ENCODE results near the gene GRID2IP.

The GRID2IP gene

GRCh38 chr7:6497637-6497905 is 53.7 kb downstream of the GRID2IP start (continued):
- no peak for TF ChIP-seq PATZ1 (tag by site-specific recombination; IDR thresholded peaks at IDR 0.05)
- TF ChIP-seq INSM2 (tag by site-specific recombination; IDR thresholded peaks at IDR 0.05): no peak

DNA sequence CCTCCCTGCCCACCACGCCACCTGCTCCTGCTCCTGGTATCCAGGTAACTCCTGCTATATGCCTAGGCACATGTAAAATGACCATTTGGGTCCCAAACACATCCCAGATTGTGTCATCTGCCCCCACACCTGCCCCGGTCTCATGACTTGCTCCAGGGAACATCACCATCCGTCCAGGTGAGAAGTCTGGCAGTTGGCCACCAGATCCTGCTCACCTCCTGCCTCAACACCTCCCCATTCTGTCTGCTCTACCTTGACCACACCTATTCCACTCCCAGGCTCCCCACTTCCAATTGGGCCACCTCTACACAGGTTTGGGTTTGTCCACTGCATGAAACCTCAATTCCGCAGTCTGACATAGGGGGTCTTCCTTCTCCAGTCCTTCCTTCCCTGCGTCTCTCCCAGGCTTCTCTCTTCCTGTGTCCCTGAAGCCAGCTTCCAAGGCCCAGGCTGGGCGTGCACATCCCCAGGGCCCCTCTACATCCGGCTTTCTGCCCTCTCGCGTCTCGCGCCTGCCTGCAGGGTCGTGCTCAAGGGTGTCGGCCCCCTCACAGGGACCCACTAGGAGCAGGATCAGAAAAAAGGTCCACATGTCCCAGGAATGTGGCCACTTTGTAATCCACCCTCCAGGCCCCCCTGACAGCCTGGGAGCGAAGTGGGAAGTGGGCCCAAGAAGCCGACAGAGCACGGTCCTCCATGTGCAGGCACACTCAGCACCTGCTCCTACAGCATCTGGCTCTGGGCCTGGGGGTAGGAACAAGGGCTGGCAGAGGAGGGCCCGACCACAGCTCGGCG is 54.2 kb downstream of the GRID2IP start:
- ChIA-PET POLR2A (no interaction called here), CTCF (no interaction called here)
- Histone ChIP-seq H3K36me3 (ENCODE audit: control insufficient read depth in 2 of 2, insufficient read depth in 1 of 2, low read length in 2 of 2) (no peaks in the 10 kb centered on the region), H3K4me3 (ENCODE audit: low read depth, low read length) (no peak overlapping the region), H3K4me1 (ENCODE audit: control insufficient read depth, insufficient read depth, low read length) (no peaks in the 10 kb centered on the region), H3K9me3 (ENCODE audit: control insufficient read depth, insufficient read depth, low read depth, low read length) (no peaks in the 10 kb centered on the region), H3K27ac (ENCODE audit: extremely low read depth, low read depth, low read length) (no peak overlapping the region)
- TF ChIP-seq WT1 (tag by site-specific recombination; IDR thresholded peaks at IDR 0.05) (no peak), RBAK (tag by site-specific recombination; IDR thresholded peaks at IDR 0.05) (no peak)
- TF ChIP-seq, protein P1, sequence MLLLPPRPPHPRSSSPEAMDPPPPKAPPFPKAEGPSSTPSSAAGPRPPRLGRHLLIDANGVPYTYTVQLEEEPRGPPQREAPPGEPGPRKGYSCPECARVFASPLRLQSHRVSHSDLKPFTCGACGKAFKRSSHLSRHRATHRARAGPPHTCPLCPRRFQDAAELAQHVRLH (tag by site-specific recombination; IDR thresholded peaks at IDR 0.05): no peak

DNA sequence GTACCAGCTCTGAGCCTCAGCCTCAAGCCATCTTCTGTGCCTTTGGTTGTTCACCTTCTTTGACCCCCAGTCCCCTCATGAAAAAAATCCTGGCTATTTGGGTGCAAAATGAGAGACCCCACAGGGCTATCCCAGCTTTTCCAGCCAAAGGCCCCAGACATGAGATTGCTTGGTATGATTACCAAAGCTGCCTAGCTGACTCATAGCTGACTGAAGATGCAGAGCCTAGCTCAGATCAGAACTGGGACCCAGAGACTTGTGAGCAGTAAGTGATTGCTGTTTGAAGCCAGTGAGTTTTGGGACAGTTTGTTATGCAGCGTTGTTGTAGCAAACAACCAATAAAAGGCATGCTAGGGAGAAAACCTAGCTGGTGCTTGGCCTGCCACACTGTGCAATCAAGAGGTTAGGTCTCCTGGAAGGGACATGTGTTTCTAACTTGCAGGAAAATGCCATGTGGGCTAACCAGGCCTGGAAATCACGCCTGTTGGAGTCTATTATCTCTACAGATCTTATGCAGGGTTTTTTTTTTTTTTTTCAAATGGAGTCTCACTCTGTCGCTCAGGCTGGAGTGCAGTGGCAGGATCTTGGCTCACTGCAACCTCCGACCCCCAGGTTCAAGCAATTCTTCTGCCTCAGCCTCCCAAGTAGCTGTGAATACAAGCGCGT is 55.5 kb downstream of the GRID2IP start:
- no peak overlapping the region for H3K27ac ChIP-seq (ENCODE audit: extremely low read depth, low read depth, low read length)
- H3K4me1 ChIP-seq (ENCODE audit: control insufficient read depth, insufficient read depth, low read length): no peaks in the 10 kb centered on the region
- TF ChIP-seq ZNF624 (tag by site-specific recombination; IDR thresholded peaks at IDR 0.05) (no peak), ZEB2 (tag by site-specific recombination; IDR thresholded peaks at IDR 0.05) (no peak), SCRT1 (tag by site-specific recombination; IDR thresholded peaks at IDR 0.05; ENCODE audit: borderline replicate concordance) (no peak), ZNF707 (tag by site-specific recombination; IDR thresholded peaks at IDR 0.05) (no peak), ZNF398 (tag by site-specific recombination; IDR thresholded peaks at IDR 0.05) (no peak), ZNF76 (tag by site-specific recombination; IDR thresholded peaks at IDR 0.05; ENCODE audit: borderline replicate concordance, low read depth) (no peak), ZBTB11 (tag by site-specific recombination; conservative IDR thresholded peaks at IDR 0.05; ENCODE audit: low read depth) (no peak), ZNF174 (tag by site-specific recombination; IDR thresholded peaks at IDR 0.05) (no peak), ZBTB8A (tag by site-specific recombination; IDR thresholded peaks at IDR 0.05) (no peak)
- H3K36me3 ChIP-seq (ENCODE audit: control insufficient read depth in 2 of 2, insufficient read depth in 1 of 2, low read length in 2 of 2): no peaks in the 10 kb centered on the region
- H3K4me3 ChIP-seq (ENCODE audit: low read depth, low read length): no peak overlapping the region
- POLR2A ChIA-PET: no interaction called here
- H3K9me3 ChIP-seq (ENCODE audit: control insufficient read depth, insufficient read depth, low read depth, low read length): no peaks in the 10 kb centered on the region
- CTCF ChIA-PET: interaction anchor here (0.5 to 0.7 kb wide), 2 partner anchors 15 to 1291 kb away, joined by 3 read pairs; no protein-coding TSS in a partner anchor

Data from HEK293 (cell line).